Measurements from ENCODE around the gene PICK1. TPM values are rescaled to one million over a fixed set of nuclear protein-coding genes. Genes with fewer than 3 reads are reported as not detected.

PICK1 gene
- total RNA-seq, 2 experiments from 2014 or later = 19.2 to 23.8 TPM

DNA sequence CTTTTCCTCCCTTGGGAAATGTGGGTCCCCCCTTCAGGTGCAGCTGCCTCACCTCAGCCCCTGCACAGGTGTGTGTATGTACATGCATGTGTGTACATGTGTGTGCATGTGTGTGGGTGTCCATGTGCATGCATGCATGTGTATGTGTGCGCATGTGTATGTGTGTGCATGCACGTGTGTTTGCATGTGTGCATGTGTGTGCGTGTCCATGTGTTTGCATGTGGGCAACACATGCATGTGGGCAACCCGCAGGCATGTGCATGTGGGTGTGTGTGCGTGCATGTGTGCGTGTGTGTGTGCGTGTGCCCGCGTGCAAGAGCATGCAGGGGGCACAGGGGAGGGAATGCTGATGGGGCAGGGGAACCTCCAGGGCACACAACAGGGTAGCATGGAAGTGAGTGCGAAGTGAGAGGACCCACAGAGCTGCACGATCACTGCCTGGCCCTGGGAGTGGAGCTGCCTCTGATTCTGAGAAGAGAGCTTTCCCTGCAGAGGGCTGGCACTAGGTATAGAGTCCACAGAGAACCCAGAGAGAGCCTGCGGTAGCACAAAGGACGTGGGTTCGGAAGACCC lies 67.9 kb downstream of the PICK1 start:
- Histone ChIP-seq H3K79me2 (ENCODE audit: insufficient read depth, low read depth, low read length) (no peaks in the 10 kb centered on the region), H3K4me1 (ENCODE audit: insufficient read depth, low read length, poor library complexity, severe bottlenecking) (no peaks in the 10 kb centered on the region), H2AFZ (ENCODE audit: low read length) (no peak overlapping the region), H3K36me3 (ENCODE audit: insufficient read depth, low read length) (no peaks in the 10 kb centered on the region), H3K4me2 (ENCODE audit: low read length) (no peak overlapping the region), H3K27ac (ENCODE audit: low read depth, low read length, poor library complexity, severe bottlenecking) (no peak overlapping the region), H3K9me2 (ENCODE audit: insufficient read depth, low read length) (no peaks in the 10 kb centered on the region), H4K20me1 (ENCODE audit: insufficient read depth, low read length) (no peaks in the 10 kb centered on the region), H3K9me3 (ENCODE audit: low read length) (no peaks in the 10 kb centered on the region), H3K4me3 (ENCODE audit: low read depth, low read length, poor library complexity, severe bottlenecking) (no peak overlapping the region)
- no peak for DNase-seq (ENCODE audit: low spot score)
- POLR2A ChIA-PET = no interaction called here
- TF ChIP-seq EZH2phosphoT487 (IDR thresholded peaks at IDR 0.05; ENCODE audit: borderline replicate concordance, low read depth, low read length) = no peak
- TF ChIP-seq, protein P1, sequence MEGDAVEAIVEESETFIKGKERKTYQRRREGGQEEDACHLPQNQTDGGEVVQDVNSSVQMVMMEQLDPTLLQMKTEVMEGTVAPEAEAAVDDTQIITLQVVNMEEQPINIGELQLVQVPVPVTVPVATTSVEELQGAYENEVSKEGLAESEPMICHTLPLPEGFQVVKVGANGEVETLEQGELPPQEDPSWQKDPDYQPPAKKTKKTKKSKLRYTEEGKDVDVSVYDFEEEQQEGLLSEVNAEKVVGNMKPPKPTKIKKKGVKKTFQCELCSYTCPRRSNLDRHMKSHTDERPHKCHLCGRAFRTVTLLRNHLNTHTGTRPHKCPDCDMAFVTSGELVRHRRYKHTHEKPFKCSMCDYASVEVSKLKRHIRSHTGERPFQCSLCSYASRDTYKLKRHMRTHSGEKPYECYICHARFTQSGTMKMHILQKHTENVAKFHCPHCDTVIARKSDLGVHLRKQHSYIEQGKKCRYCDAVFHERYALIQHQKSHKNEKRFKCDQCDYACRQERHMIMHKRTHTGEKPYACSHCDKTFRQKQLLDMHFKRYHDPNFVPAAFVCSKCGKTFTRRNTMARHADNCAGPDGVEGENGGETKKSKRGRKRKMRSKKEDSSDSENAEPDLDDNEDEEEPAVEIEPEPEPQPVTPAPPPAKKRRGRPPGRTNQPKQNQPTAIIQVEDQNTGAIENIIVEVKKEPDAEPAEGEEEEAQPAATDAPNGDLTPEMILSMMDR (conservative IDR thresholded peaks at IDR 0.05; ENCODE audit: low read length) = no peak
- intact Hi-C loops (cut with micrococcal nuclease; ENCODE audit: unreplicated experiment) = no loop called here
- BruUV-seq (replicated peaks) = no TSS peak
- CTCF ChIA-PET (ENCODE audit: unreplicated experiment) = no interaction called here

Other genes with a start within 250 kb of the PICK1 start
- 14.6 and 20.6 TPM in 2 replicates for gene GCAT, start 249.5 kb upstream of the PICK1 start, total RNA-seq (2014; rRNA removed; shearing (Covaris generic))
- gene GCAT, start 249.5 kb upstream of the PICK1 start, total RNA-seq (2022) = 17.3 and 21.6 TPM in 2 replicates
- not detected in 2 replicates for gene GALR3, start 234.0 kb upstream of the PICK1 start, total RNA-seq (2014; rRNA removed; shearing (Covaris generic))
- not detected in 2 replicates for gene GALR3, start 234.0 kb upstream of the PICK1 start, total RNA-seq (2022)
- gene ANKRD54, start 213.1 kb upstream of the PICK1 start, total RNA-seq (2014; rRNA removed; shearing (Covaris generic)) = 21.0 and 25.4 TPM in 2 replicates
- gene ANKRD54, start 213.1 kb upstream of the PICK1 start, total RNA-seq (2022) = 31.7 and 31.8 TPM in 2 replicates
- gene EIF3L, start 208.0 kb upstream of the PICK1 start, total RNA-seq (2014; rRNA removed; shearing (Covaris generic)) = 443 and 503 TPM in 2 replicates
- 596 and 649 TPM in 2 replicates for gene EIF3L, start 208.0 kb upstream of the PICK1 start, total RNA-seq (2022)
- gene MICALL1, start 151.1 kb upstream of the PICK1 start, total RNA-seq (2014; rRNA removed; shearing (Covaris generic)) = 18.3 and 18.5 TPM in 2 replicates
- gene MICALL1, start 151.1 kb upstream of the PICK1 start, total RNA-seq (2022) = 25.7 and 32.1 TPM in 2 replicates
- gene C22orf23, start 103.8 kb upstream of the PICK1 start, total RNA-seq (2014; rRNA removed; shearing (Covaris generic)) = 0.90 and 1.2 TPM in 2 replicates
- gene C22orf23, start 103.8 kb upstream of the PICK1 start, total RNA-seq (2022) = 0.57 TPM in 1 of 2 replicates, not detected in the other
- 85.9 and 128 TPM in 2 replicates for gene POLR2F, start 103.7 kb upstream of the PICK1 start, total RNA-seq (2014; rRNA removed; shearing (Covaris generic))
- gene POLR2F, start 103.7 kb upstream of the PICK1 start, total RNA-seq (2022) = 63.5 and 71.2 TPM in 2 replicates
- gene SOX10, start 72.8 kb upstream of the PICK1 start, total RNA-seq (2014; rRNA removed; shearing (Covaris generic)) = not detected in 2 replicates
- gene SOX10, start 72.8 kb upstream of the PICK1 start, total RNA-seq (2022) = not detected in 2 replicates
- gene SLC16A8, start 26.8 kb downstream of the PICK1 start, total RNA-seq (2014; rRNA removed; shearing (Covaris generic)) = not detected in 2 replicates
- gene SLC16A8, start 26.8 kb downstream of the PICK1 start, total RNA-seq (2022) = not detected in 2 replicates
- 0.35 and 0.41 TPM in 2 replicates for gene BAIAP2L2, start 53.3 kb downstream of the PICK1 start, total RNA-seq (2014; rRNA removed; shearing (Covaris generic))
- 1.9 and 2.4 TPM in 2 replicates for gene BAIAP2L2, start 53.3 kb downstream of the PICK1 start, total RNA-seq (2022)
- 23.3 and 33.9 TPM in 2 replicates for gene PLA2G6, start 124.4 kb downstream of the PICK1 start, total RNA-seq (2014; rRNA removed; shearing (Covaris generic))
- gene PLA2G6, start 124.4 kb downstream of the PICK1 start, total RNA-seq (2022) = 83.9 and 106 TPM in 2 replicates
- gene MAFF, start 144.6 kb downstream of the PICK1 start, total RNA-seq (2014; rRNA removed; shearing (Covaris generic)) = 3.8 and 5.7 TPM in 2 replicates
- 3.4 and 5.3 TPM in 2 replicates for gene MAFF, start 144.6 kb downstream of the PICK1 start, total RNA-seq (2022)
- gene TMEM184B, start 215.6 kb downstream of the PICK1 start, total RNA-seq (2014; rRNA removed; shearing (Covaris generic)) = 11.1 and 19.1 TPM in 2 replicates
- 37.8 and 50.2 TPM in 2 replicates for gene TMEM184B, start 215.6 kb downstream of the PICK1 start, total RNA-seq (2022)

All from OCI-LY7 (cell line).